Activated CD4-positive, alpha-beta T cell treated with anti-CD3 and anti-CD28 coated beads, Interleukin-2, amount 50 U/mL, for 48 hours (primary cell): ENCODE data around the gene TUT7.
"Not testable (repeated sequence)": the region's sequence is repeated elsewhere in the genome, so short reads cannot be mapped to it uniquely, and the experiment has no call there.

ENCODE experiments used
- DNase-seq, 2 experiments: peaks; one replicate each; pipeline ENCODE4 v3.0.0-alpha.2; 2020

TUT7 gene

DNA sequence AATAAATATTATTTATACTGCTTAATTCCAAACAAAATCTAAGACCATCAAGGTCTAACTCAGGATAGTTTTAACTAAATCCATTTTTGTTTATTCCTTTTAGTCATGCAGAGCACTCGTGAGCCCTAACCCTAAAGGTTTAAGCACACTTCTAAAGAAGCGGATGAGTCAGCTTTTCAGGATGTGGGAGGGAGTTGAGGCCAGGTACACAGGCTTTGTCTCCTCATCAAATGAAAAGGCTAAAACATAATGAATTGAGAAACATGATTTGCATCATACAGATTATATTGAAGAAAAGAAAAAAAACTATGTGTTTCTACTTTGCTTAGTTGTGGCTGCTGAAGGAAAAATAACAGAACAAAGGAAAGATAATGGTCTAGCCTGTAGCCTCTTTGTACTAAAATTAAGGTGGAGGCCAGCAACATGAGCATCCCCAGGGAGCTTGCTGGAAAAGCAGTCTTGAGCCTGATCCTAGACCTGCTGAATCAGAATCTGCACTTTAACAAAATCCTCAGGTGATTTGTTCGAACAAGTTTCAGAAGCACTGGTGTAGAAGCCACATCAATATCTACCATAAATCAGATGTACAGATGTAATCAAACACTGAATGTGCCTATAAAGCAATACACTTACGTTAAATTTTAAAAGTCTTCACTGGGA, 50.8 kb downstream of the TUT7 start:
- DNase-seq: peak; percentile 28 to 45

DNA sequence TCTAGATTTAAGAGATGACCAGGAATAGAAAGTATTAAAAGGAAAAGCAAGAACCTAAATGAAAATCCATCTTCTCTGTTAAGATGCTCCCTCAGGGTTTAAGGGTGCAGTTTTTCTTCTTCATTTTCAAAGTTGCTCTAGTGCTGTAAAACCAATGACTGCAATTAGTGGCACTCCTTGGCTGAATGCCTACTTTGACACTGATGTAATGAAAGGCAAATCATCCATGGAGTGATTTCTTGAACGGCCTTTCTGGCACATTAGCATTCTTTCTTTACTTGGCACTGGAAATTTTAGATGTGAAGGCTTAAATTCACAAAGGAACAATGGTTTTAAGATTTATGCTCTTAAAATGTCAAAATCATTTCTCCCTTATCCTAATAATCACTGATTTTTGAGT, 52.5 kb downstream of the TUT7 start:
- no peak for DNase-seq

DNA sequence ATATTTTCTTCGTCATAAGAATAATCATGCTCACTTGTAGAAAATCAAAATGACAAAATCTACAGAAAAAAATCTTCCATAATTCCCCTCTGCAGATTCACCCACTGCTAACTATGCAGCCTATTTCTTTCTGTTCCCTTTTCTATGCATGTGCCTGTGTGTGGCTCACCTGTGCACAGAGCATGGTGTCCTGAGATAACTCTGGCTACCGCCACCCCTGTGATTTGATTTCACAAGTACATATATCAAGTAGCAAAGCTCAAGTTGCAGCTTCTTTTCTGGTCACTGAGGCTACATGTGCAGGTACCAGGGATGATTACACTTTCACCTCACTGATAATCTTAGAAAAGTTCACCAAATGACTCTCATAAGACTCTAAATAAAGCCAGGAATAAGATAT, 53.5 kb downstream of the TUT7 start:
- no peak for DNase-seq

DNA sequence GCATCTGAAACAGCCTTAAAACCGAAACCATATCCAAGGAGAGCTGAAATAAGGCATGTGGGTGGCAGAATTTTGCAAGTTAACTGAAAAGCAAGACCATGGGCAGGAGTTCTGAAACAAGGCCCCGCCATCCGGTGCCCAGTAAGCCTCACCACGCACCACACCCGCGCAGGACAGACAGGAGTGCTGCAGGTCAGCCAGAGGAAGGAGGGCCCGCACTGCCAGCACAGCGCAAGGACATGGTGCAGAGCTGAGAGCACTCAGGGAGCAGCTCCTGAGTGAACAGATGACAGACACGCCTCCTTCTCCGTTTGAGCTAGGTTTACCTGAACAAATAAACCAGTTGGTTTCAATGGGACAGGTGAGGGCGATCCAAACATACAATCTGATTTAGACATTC, 55.3 kb downstream of the TUT7 start:
- no peak for DNase-seq

DNA sequence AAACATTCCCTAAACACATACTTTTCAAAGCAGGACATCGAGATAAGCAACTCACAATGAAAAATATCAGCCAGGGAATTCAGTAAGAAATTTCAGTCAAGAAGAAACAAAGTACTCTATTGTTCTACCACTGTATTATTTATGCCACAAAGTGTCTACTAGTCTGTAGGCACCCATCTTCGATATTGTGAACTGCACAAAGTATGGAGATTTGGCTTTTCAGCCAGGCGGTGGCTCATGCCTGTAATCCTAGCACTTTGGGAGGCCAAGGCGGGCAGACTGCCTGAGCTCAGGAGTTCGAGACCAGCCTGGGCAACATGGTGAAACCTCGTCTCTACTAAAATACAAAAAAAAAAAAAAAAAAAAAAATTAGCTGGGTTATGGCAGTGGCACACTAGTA, 63.9 kb downstream of the TUT7 start:
- DNase-seq: not testable (repeated sequence)

DNA sequence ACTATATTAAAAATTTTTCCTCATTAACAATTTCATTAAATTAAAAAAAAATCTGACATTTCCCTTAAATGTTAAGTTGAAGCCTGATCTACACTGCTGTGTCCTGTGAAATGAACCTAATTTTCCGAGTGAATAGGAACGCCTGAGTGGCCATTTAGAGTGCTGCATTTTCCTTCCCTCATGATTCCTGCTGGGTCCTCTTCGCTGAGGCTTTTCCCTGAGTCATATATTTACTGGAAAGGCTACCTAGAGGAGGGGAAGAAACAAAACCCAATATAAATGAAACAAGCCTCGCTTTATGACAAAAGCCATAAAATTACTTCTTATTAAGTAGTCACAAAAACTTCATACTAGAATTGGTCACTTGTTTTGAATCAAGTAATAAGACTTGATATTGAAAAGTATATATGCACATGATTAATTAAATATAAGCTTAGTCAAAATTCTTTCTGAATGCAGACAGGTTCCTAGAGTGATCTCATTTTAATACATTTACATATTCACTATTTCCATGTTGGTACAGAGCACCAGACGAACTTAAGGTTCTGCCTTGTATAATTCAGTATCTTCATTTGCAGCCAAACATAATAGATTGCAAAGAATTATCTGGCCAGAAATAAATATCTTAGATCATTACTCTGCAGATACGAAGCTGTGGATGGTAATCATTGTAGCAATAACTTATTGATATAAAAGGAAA, 65.6 kb downstream of the TUT7 start:
- no peak for DNase-seq

DNA sequence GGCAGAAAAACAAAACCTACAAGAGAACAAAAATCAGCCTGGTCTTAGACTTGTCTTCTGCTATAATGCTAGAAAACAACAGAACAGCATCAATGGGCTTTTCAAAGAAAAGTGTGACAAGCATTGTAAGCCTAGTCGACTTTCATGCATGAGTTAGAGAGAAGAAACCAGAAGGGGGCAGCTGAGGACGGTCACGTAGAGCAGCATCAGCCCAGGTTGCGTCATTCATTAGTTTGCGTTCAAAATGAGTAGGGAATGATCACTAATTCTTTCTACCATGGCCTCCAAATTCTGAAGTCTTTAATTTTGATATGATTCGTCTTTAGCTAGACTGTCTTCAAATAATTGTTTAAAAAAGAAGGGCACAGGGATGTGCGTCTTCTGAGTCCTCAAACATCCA, 67.2 kb downstream of the TUT7 start:
- DNase-seq: no peak

DNA sequence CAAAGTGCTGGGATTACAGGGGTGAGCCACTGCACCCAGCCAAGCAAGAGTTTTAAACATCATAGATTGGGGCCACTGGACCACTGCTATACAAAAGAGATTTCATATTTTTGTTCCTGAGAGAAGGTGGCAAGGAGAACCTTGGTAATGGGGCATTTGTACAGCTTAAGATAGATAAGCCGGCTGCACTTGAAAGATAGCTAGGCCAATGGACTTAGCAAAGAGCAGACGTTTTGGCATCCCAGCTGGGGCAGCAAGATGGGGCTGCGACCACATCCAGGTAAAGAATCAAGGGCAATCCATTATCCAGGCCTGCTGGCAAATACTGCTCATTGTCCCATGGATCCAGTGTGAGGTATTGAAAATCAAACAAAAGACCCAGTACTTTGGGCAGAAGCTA, 67.9 kb downstream of the TUT7 start:
- no peak for DNase-seq

DNA sequence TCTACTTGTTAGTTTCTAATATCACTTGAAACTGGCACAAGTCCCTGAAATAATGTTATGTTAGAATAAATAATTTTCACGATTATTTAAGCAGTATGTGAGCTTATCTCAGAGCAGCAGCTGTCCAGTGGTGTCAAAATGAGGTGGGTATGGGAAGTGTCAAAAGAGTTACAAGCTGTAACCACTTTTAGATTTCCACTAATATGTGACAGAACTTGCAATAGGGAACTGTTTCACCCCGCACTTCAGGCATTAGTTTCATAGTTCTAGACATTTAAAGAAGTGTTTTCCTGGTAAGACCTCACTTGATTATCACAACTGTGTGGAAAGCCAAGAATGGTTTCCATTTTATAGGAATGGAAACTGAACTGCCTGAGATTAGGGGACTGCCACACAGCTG, 68.9 kb downstream of the TUT7 start:
- DNase-seq: no peak

DNA sequence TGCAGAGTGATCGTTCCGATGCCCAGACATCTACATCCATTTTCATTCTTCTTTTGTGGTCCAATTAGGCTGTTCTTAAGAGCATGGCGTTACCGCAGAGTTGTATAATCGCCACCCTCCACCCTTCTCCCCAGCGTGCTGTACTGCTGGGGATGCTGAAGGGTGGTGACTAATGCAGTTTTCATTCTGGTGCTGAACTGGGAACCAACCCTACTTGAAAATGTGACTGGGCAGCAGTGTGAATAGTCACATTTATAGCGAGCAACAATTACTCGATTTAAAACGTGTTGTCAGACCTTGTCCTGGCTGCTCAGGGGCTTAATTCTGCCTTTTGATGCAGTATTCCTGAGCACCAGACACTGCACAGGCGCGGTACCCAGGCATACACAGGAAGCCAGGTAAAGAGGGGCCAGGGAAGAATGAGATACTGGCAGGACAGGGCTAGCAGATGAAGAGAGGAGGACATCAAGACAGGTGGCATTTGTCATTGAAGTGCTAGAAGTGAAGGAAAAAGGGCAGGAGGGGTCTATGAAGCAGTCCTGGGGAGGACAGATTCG, 71.2 kb downstream of the TUT7 start:
- no peak for DNase-seq

DNA sequence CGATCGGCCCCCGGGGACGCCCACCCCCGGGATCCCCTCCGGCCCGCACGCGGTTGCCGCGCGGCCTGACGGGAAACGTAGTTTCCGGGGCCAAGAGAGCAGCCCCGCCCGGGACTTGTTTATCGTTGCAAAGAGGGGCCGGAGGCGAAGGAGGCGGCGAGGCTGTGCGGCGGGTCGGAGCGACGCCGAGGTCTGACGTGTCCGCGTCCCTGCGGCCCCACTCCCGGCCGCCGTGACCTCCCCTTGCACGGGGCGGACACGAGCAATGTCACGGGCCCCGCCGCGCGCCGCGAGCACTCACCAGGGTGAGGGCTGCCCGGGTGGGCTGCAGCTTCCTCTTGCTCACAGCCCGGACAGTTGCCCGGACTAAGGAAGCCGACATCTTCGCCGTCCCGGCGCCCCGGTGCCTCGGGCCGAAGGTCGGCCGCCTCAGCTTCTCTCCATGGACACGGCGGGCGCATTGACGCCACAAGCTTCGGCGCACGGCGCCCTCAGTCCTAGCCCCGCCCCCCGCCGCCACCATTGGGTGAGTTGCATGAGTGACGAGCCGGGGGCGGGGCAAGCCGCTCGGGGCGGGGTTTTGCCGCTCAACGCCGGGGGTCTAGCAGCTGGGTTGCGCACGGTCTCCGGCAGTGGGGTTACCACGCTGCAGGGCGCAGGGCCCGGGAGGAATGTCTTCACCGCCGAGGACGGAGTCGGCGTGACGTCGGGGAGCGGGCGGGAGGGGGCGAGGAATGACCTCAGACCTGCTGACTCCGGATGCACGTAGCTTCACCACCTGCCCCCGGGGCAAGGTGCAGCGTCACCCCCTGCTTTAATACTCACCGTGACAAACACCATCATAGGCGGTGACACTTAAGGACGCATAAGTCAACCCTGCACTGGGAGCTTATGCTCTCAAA, 71.9 kb downstream of the TUT7 start, which contains the start of gene ISCA1:
Gene ISCA1 (minus strand): TSS at position 462 of the 902 bp plus-strand sequence. CDS start 80 bp downstream, at position 382.
- peak; percentile 98 to 99 for DNase-seq

DNA sequence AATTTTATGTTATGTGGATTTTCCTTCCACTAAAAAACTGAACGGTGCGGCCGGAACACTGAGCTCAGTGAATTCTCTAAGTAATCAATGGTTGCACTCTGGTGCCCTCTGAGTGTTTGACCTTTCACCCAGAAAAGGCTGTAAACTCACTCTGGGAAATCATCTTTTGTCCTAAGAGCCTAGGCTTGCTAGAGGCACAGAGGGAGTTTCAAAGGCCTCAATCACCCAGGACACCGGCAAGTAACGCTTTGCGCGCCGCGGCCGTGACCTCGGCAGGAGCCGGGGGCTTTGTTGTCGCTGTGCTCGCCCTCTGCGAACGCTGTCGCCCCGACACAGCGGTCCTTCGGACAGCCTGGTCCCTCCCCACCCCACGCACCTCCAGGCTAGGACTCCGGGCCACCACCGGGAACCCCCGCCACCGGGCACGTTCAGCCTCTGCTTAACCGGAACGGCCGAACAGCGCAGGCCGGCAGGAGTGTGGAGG, 72.6 kb downstream of the TUT7 start:
- no peak for DNase-seq

DNA sequence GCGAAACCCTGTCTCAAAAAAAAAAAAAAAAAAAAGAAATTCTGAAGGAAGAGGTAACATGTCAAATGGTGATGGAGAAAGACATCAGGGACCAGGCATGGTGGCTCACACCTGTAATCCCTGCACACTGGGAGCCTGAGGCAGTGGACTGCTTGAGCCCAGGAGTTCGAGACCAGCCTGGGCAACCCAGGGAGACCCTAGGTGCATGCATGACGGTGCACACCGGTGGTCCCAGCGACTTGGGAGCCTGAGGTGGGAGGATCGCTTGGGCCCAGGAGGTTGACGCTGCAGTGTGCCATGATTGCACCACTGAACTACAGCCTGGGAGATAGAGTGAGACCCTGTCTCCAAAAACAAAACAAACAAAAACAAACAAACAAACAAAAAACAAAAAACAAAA, 73.6 kb downstream of the TUT7 start:
- DNase-seq: no peak

DNA sequence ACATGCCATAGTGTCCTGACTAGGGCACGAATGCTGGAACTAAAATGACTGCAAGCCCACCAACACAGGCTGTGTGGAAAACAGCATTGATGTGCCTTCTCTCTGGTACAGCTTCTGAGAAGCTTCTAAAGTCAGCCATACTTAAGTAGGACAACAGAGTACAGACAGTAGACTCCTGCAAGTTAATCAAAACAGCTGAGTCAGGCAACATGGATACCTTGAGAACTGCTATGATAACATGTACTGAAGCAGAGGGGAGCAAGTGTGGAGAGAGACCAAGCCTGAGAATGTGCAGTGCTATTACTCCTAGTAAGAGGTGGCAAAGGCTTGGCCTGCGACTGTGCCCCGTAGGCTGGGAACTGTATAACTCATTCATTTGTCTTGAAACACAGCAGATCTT, 74.4 kb downstream of the TUT7 start:
- no peak for DNase-seq

DNA sequence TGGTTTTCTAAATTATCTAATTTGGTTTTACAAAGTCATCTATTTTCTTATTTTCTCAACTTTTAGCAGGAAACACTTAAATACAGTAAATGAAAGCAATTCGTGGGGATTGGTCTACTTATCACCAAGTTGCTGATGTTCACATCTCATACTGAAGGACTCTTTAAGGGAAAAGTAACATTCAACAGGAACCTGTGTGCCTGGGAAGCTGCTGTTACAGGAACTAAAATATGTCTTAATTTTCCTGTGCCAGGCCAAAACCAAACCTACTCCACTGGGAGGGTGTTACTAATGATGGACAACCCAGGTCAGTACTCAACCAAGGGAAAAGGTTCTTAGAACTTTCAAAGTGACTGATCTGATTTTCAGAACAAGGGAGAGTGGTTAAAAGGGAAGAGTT, 77.1 kb downstream of the TUT7 start:
- DNase-seq: no peak

DNA sequence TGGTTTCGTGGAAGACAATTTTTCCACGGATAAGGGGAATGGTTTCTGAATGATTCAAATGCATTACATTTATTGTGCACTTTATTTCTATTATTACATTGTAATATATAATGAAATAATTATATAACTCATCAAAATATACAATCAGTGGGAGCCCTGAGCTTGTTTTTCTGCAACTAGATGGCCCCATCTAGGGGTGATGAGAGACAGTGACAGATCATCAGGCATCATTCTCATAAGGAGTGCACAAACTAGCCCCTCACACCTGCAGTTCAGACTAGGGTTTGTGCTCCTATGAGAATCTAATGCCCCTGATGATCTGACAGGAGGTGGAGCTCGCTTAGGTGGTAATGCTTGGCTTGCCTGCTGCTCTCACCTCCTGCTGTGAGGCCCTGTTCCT, 78.2 kb downstream of the TUT7 start:
- DNase-seq: no peak

DNA sequence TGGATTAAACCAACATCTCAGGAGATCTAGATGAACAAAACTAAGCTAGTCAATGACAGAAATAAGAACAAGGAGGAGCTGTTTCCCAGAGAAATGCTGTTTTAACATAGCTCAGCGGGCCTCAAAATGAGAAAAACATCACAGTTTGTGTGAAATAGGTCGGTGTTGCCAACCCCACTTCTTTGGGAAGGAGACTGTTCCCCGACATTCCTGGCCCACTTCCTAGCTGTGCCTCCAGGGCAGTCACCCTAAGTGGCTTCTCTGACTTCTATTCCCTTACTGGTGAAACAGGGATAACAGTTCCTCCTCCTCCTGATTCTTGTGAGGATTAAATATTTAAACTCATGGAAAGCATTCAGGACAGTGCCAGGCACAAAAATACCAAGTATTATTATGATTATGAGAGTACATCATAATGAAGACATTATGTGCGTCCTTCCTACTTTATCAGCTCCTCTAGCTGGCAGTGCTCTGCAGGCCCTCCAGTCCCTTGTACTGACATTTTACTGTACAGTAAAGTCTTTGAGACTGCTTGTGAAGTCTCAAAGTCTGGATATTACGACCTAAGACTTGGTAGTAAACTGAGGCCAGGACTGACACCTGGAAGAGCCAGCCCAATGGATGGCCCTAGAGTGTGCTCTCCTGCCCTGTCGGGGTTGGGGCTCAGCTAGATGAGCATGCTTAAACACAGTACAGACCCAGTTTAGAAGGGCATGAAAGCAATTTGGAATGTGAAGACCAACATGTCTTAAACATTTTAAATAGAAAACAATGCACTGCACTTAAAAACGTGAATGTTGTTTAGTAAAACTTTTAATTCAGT, 79.2 kb downstream of the TUT7 start:
- DNase-seq: no peak

DNA sequence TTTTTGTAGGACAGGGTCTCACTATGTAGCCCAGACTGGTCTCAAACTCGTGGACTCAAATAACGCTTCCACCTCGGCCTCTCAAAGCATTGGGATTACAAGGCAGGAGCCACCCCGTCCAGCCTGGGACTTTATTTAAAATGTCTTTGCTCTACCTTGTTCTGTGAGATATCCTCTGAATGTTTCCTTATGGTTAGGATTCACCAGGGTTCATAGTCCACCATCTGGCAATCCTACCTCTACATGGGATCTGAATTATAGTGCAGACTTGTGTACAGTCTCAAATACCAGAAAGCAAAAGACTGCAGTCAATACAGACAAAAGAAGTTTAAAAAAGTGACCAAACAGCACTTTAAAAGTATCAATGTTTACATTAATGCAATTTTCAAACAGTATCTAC, 82.0 kb downstream of the TUT7 start:
- DNase-seq: no peak

DNA sequence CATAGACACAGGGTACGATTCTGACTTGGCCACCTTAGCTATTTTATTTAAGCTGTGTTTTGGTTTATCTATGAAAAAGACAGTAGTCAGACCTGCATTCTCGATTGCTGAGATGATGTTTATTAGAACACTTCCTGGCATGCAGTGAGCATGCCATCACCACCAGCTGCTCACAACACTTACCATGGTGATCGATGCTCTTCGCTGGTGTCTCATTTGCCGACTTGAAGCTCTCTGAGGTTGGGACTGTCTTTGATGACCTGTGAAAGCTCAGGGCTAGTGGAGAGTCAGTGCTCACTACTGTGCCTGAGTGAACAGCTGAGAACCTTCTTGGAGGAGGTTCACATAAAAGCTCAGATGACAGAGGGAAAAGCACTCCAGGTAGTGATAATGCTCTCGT, 90.3 kb downstream of the TUT7 start:
- DNase-seq: no peak

DNA sequence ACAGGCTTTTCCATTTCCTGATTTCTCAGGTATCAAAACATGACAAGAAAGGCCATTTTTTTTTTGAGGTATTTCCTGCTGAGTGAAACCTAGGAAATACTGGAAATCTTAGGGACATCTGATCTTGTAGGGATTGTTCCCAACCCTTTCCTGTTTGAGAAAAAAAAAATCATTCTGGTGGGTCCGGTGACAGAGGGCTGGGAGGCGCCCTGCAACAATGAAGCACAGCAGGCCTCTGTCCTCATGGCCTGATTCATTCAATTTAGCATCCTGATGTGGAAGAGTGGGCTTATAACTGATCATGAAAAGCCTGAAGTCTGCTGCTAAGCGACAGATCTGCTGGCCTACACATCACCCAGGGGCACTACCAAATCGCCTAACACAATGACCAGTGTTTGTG, 91.7 kb downstream of the TUT7 start:
- no peak for DNase-seq

DNA sequence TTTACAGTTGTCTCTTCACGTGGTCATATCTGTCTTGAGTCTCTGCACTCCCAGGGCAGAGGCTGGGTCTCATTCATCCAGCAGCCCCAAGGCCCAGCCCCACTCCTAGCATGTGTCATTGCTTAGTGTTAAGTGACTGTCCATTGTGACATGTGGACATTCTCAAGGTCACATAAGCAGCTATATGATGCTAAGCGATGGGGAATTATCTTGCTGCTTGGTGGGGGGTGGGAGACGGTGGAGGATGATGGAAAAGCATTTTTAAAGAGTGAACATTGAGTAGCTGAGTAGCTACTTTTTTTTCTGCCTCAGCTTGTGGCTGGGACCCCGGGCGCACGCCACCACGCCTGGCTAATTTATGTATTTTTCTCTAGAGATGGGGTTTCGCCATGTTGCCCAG, 94.7 kb downstream of the TUT7 start, which contains the start of gene C9orf153:
Gene C9orf153 (minus strand): TSS at position 101 of the 400 bp plus-strand sequence. CDS start 30,054 bp downstream, outside the sequence.
- DNase-seq: no peak

DNA sequence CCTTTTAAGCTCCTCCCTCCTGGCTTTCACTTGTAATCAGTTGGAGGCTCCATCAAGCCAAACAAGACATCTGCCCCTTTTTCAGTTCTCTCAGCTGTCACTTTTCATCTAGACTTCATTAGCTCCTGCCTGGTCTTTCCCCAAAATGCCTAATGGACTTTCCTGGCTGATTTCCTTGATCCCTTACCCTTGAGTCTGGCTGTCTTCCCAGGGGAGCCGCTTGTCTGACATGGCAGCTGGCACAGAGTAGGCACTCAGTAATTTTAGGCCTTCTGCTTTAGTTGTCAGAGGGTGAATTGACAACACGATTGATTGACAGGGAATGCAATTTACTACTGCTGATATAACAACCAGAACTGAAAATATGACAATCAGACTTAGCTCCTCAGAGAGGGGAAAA, 96.8 kb downstream of the TUT7 start:
- no peak for DNase-seq
